Kidney capillary endothelial cell (primary cell): ENCODE measurements around the gene PLCL1.
A peak's percentile ranks its signal among the peaks of the same experiment; 100 is the strongest.

Experiments used
- DNase-seq: peaks from one replicate; pipeline ENCODE4 v3.0.0-alpha.2; 2018; ENCODE audit warnings: low spot score

PLCL1 gene

GRCh38 chr2:197857476-197858107 is 53.2 kb downstream of the PLCL1 start:
- no peak for DNase-seq

- no peak for DNase-seq
Observed at GRCh38 chr2:197858607-197859140, 54.3 kb downstream of the PLCL1 start.

GRCh38 chr2:197862246-197862955 is 58.0 kb downstream of the PLCL1 start:
- DNase-seq: no peak

GRCh38 chr2:197863744-197864143 is 59.4 kb downstream of the PLCL1 start:
- no peak for DNase-seq

GRCh38 chr2:197866455-197866854 is 62.1 kb downstream of the PLCL1 start:
- DNase-seq: no peak

- DNase-seq: no peak
Observed at GRCh38 chr2:197867033-197867432, 62.6 kb downstream of the PLCL1 start.

GRCh38 chr2:197867624-197868023 is 63.2 kb downstream of the PLCL1 start:
- DNase-seq: no peak

GRCh38 chr2:197868206-197868605 is 63.8 kb downstream of the PLCL1 start:
- DNase-seq: no peak

GRCh38 chr2:197869041-197869440 is 64.6 kb downstream of the PLCL1 start:
- DNase-seq: no peak

- DNase-seq: no peak
Observed at GRCh38 chr2:197869501-197870111, 65.2 kb downstream of the PLCL1 start.

GRCh38 chr2:197870137-197870536 is 65.7 kb downstream of the PLCL1 start:
- no peak for DNase-seq

- no peak for DNase-seq
Observed at GRCh38 chr2:197871780-197872456, 67.5 kb downstream of the PLCL1 start.

- DNase-seq: peak; percentile 34
Observed at GRCh38 chr2:197873293-197873701, 68.9 kb downstream of the PLCL1 start.

GRCh38 chr2:197875763-197876162 is 71.4 kb downstream of the PLCL1 start:
- no peak for DNase-seq

- DNase-seq: no peak
Observed at GRCh38 chr2:197876524-197876923, 72.1 kb downstream of the PLCL1 start.

- DNase-seq: no peak
Observed at GRCh38 chr2:197877038-197877437, 72.6 kb downstream of the PLCL1 start.

- DNase-seq: no peak
Observed at GRCh38 chr2:197878792-197879191, 74.4 kb downstream of the PLCL1 start.

GRCh38 chr2:197879812-197880408 is 75.5 kb downstream of the PLCL1 start:
- DNase-seq: no peak

- DNase-seq: no peak
Observed at GRCh38 chr2:197883354-197884032, 79.1 kb downstream of the PLCL1 start.

GRCh38 chr2:197884252-197884651 is 79.9 kb downstream of the PLCL1 start:
- no peak for DNase-seq

- no peak for DNase-seq
Observed at GRCh38 chr2:197885126-197885525, 80.7 kb downstream of the PLCL1 start.

GRCh38 chr2:197885587-197885986 is 81.2 kb downstream of the PLCL1 start:
- DNase-seq: no peak
